ENCODE data around the gene COL4A4. TPM values are rescaled to one million over a fixed set of nuclear protein-coding genes. Genes with fewer than 3 reads are reported as not detected.

The COL4A4 gene
- total and polyA plus RNA-seq, 2 donors (not counting 1 experiment from before 2014, with no cell fraction given), result 0.17 to 0.76 TPM

DNA sequence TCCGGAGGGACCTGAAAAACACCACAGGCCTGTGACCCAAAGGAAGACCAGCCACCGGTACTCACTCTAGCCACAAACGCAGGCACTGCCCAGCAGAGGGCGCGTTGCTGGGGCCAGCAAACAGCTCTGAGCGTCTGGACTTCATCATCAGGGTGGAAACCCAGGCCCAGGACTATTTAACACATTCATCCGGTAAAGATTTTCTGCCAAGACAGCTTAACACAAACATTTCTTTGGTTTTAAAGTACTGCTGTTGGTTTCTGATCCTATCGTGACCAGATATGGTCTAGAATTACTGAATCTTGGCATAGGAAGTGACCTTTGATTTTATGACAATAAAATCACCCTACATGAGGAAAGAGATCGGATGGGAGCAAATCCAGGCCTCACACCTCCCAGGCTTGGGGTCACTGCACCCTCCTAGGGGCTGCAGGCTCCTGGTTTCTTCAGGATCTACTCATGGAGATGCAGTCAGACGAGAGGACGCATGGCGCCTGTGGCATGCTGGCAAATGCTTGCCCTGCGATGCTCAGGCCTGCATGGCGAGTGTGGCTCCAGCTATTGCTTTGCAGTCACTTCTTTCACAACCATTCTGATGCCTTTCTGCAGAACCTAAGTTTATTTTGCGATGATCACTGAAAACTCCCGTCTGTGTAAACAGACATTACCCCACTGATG is 130.4 kb downstream of the COL4A4 start:
- no peak overlapping the region for H2AFZ ChIP-seq (ENCODE audit: low read length)
- no peak overlapping the region for H3K27ac ChIP-seq (ENCODE audit: insufficient read depth, low read length)
- peak; percentile 25 to 44 for DNase-seq (ENCODE audit: low read depth in 2 of 2)

DNA sequence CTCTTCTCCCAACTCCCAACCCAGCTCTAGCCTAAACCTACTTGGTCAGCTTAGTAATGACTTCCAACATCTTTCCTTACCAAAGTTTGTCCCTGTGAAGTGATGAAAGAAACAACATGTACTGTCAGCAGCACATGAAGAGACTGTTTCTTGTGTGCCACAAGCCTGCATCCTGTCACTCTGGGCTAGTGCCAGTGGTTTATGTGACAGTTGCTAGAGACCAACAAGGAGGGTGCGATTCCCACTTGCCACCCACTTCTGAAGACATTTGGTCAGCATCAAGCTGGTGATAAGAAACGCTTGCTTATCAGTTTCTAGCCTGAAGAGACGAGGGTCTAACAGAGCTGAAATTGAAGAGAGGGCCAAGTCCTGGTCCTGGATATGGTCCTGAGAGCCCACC is 132.6 kb downstream of the COL4A4 start:
- TF ChIP-seq EZH2 (IDR thresholded peaks at IDR 0.05; ENCODE audit: low read length, missing control alignments), result no peak
- TF ChIP-seq, protein P1, sequence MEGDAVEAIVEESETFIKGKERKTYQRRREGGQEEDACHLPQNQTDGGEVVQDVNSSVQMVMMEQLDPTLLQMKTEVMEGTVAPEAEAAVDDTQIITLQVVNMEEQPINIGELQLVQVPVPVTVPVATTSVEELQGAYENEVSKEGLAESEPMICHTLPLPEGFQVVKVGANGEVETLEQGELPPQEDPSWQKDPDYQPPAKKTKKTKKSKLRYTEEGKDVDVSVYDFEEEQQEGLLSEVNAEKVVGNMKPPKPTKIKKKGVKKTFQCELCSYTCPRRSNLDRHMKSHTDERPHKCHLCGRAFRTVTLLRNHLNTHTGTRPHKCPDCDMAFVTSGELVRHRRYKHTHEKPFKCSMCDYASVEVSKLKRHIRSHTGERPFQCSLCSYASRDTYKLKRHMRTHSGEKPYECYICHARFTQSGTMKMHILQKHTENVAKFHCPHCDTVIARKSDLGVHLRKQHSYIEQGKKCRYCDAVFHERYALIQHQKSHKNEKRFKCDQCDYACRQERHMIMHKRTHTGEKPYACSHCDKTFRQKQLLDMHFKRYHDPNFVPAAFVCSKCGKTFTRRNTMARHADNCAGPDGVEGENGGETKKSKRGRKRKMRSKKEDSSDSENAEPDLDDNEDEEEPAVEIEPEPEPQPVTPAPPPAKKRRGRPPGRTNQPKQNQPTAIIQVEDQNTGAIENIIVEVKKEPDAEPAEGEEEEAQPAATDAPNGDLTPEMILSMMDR (conservative IDR thresholded peaks at IDR 0.05 in 1 of 2, IDR thresholded peaks at IDR 0.05 in 1 of 2; ENCODE audit: low read depth in 1 of 2, low read length in 2 of 2), result no peak
- no peak overlapping the region for H2AFZ ChIP-seq (ENCODE audit: low read length)
- no peak overlapping the region for H3K4me3 ChIP-seq (replicated peaks in 1 of 4; ENCODE audit: control extremely low read depth in 1 of 4, insufficient read depth in 1 of 4, low read depth in 3 of 4, low read length in 4 of 4)

More for the DNA sequence above, 130.4 kb downstream of the COL4A4 start:
- no peaks in the 10 kb centered on the region for H3K79me2 ChIP-seq (ENCODE audit: control insufficient read depth, insufficient read depth, low read length)
- TF ChIP-seq, protein P1 (conservative IDR thresholded peaks at IDR 0.05 in 1 of 2, IDR thresholded peaks at IDR 0.05 in 1 of 2; ENCODE audit: low read depth in 1 of 2, low read length in 2 of 2), result peak; percentile 58 to 76
- TF ChIP-seq EZH2 (IDR thresholded peaks at IDR 0.05; ENCODE audit: low read length, missing control alignments), result no peak
- H3K36me3 ChIP-seq (ENCODE audit: control insufficient read depth, insufficient read depth, low read length), result no peaks in the 10 kb centered on the region
- H3K4me1 ChIP-seq (ENCODE audit: control insufficient read depth, extremely low read depth, insufficient read depth, low read length), result no peaks in the 10 kb centered on the region
- no peaks in the 10 kb centered on the region for H3K9me3 ChIP-seq (ENCODE audit: control insufficient read depth, insufficient read depth, low read depth, low read length)
- H3K27me3 ChIP-seq (ENCODE audit: control insufficient read depth, insufficient read depth, low read length), result no peaks in the 10 kb centered on the region
- no peak overlapping the region for H3K4me3 ChIP-seq (replicated peaks in 1 of 4; ENCODE audit: control extremely low read depth in 1 of 4, insufficient read depth in 1 of 4, low read depth in 3 of 4, low read length in 4 of 4)
- no peak overlapping the region for H3K4me2 ChIP-seq (ENCODE audit: extremely low read depth, insufficient read depth, low read length)
- no peaks in the 10 kb centered on the region for H4K20me1 ChIP-seq (ENCODE audit: control insufficient read depth, extremely low read depth, insufficient read depth, low read length)
- no peak overlapping the region for H3K9ac ChIP-seq (ENCODE audit: insufficient read depth, low read length)

DNA sequence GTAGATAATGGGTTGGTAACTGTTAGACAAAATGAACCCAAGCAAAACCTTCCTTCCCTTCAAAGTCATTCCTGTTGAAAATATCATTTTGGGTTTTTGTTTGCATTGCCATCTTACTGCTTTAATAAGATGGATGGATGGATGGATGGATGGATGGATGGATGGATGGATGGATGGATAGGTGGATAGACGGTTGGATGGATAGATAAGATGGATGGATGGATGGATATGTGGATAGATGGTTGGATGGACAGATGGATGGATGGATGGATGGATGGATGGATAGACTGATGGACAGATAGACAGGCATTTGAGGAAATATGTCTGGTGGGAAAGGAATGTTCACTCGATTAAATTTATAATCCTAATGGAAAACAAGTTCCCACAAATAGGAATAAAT is 133.2 kb downstream of the COL4A4 start:
- Histone ChIP-seq H3K9ac (ENCODE audit: insufficient read depth, low read length) (no peak overlapping the region), H3K27me3 (ENCODE audit: control insufficient read depth, insufficient read depth, low read length) (no peaks in the 10 kb centered on the region), H3K4me1 (ENCODE audit: control insufficient read depth, extremely low read depth, insufficient read depth, low read length) (no peaks in the 10 kb centered on the region), H3K9me3 (ENCODE audit: control insufficient read depth, insufficient read depth, low read depth, low read length) (no peaks in the 10 kb centered on the region), H3K4me2 (ENCODE audit: extremely low read depth, insufficient read depth, low read length) (no peak overlapping the region), H3K4me3 (replicated peaks in 1 of 4; ENCODE audit: control extremely low read depth in 1 of 4, insufficient read depth in 1 of 4, low read depth in 3 of 4, low read length in 4 of 4) (no peak overlapping the region), H2AFZ (ENCODE audit: low read length) (no peak overlapping the region), H3K27ac (ENCODE audit: insufficient read depth, low read length) (no peak overlapping the region), H3K79me2 (ENCODE audit: control insufficient read depth, insufficient read depth, low read length) (no peaks in the 10 kb centered on the region), H4K20me1 (ENCODE audit: control insufficient read depth, extremely low read depth, insufficient read depth, low read length) (no peaks in the 10 kb centered on the region), H3K36me3 (ENCODE audit: control insufficient read depth, insufficient read depth, low read length) (no peaks in the 10 kb centered on the region)
- DNase-seq (ENCODE audit: low read depth in 2 of 2), result no peak
- TF ChIP-seq, protein P1 (conservative IDR thresholded peaks at IDR 0.05 in 1 of 2, IDR thresholded peaks at IDR 0.05 in 1 of 2; ENCODE audit: low read depth in 1 of 2, low read length in 2 of 2), result no peak
- no peak for TF ChIP-seq EZH2 (IDR thresholded peaks at IDR 0.05; ENCODE audit: low read length, missing control alignments)

More for the DNA sequence above, 132.6 kb downstream of the COL4A4 start:
- Histone ChIP-seq H3K4me2 (ENCODE audit: extremely low read depth, insufficient read depth, low read length) (no peak overlapping the region), H4K20me1 (ENCODE audit: control insufficient read depth, extremely low read depth, insufficient read depth, low read length) (no peaks in the 10 kb centered on the region), H3K9ac (ENCODE audit: insufficient read depth, low read length) (no peak overlapping the region), H3K4me1 (ENCODE audit: control insufficient read depth, extremely low read depth, insufficient read depth, low read length) (no peaks in the 10 kb centered on the region), H3K27me3 (ENCODE audit: control insufficient read depth, insufficient read depth, low read length) (no peaks in the 10 kb centered on the region), H3K27ac (ENCODE audit: insufficient read depth, low read length) (no peak overlapping the region), H3K9me3 (ENCODE audit: control insufficient read depth, insufficient read depth, low read depth, low read length) (no peaks in the 10 kb centered on the region), H3K36me3 (ENCODE audit: control insufficient read depth, insufficient read depth, low read length) (no peaks in the 10 kb centered on the region), H3K79me2 (ENCODE audit: control insufficient read depth, insufficient read depth, low read length) (no peaks in the 10 kb centered on the region)
- DNase-seq (ENCODE audit: low read depth in 2 of 2), result no peak
